SHP77 treated with DMSO at 0.1 percent for 48 hours (cell line): Measurements from ENCODE around the gene LRRC25.

ENCODE experiments used
- DNase-seq: peaks from one replicate; lab custom pipeline; 2025; lab: John Stamatoyannopoulos, UW

LRRC25 gene

GRCh38 chr19:18435842-18436670, 38.6 kb upstream of the LRRC25 start:
- no peak for DNase-seq

GRCh38 chr19:18435178-18435841, 37.9 kb upstream of the LRRC25 start:
- DNase-seq: no peak

- no peak for DNase-seq
Observed at GRCh38 chr19:18434411-18435175, 37.2 kb upstream of the LRRC25 start.

- no peak for DNase-seq
Observed at GRCh38 chr19:18433735-18434398, 36.4 kb upstream of the LRRC25 start.

GRCh38 chr19:18433015-18433691, 35.7 kb upstream of the LRRC25 start:
- DNase-seq: no peak

GRCh38 chr19:18432275-18433014, 35.0 kb upstream of the LRRC25 start:
- DNase-seq: no peak

- no peak for DNase-seq
Observed at GRCh38 chr19:18431351-18432197, 34.2 kb upstream of the LRRC25 start.

GRCh38 chr19:18430417-18431144, 33.2 kb upstream of the LRRC25 start:
- DNase-seq: no peak

- DNase-seq: no peak
Observed at GRCh38 chr19:18429717-18430416, 32.4 kb upstream of the LRRC25 start.

GRCh38 chr19:18428787-18429674, 31.6 kb upstream of the LRRC25 start:
- DNase-seq: no peak

GRCh38 chr19:18428173-18428786, 30.9 kb upstream of the LRRC25 start:
- DNase-seq: no peak

- no peak for DNase-seq
Observed at GRCh38 chr19:18427743-18428113, 30.3 kb upstream of the LRRC25 start.

GRCh38 chr19:18427080-18427742, 29.8 kb upstream of the LRRC25 start:
- no peak for DNase-seq

GRCh38 chr19:18426416-18426767, 29.0 kb upstream of the LRRC25 start:
- no peak for DNase-seq

GRCh38 chr19:18425515-18426415, 28.3 kb upstream of the LRRC25 start:
- no peak for DNase-seq
